Prostate gland (tissue), 2 donors: Measurements from ENCODE around the gene TBXA2R.
"Not testable (repeated sequence)": the region's sequence is repeated elsewhere in the genome, so short reads cannot be mapped to it uniquely, and the experiment has no call there.

Source experiments
- POLR2A ChIP-seq: fragments of 450-650 bp; IDR thresholded peaks from one replicate; pipeline ENCODE4 v1.6.1; 2016; ENCODE audit warnings: antibody characterized with exemption, mild to moderate bottlenecking
- TF ChIP-seq, protein P1 (sequence below), 4 experiments: fragments of 200-600 bp in 2 of 4; fragments of 450-650 bp in 2 of 4; sonication (generic) in 2 of 4; IDR thresholded peaks; 1 replicate in 3 of 4; 2 replicates in 1 of 4; pipeline ENCODE4 v1.5.1; 2016 to 2019; ENCODE audit warnings: antibody characterized with exemption in 4 of 4, mild to moderate bottlenecking in 2 of 4, moderate library complexity in 2 of 4

DNA sequence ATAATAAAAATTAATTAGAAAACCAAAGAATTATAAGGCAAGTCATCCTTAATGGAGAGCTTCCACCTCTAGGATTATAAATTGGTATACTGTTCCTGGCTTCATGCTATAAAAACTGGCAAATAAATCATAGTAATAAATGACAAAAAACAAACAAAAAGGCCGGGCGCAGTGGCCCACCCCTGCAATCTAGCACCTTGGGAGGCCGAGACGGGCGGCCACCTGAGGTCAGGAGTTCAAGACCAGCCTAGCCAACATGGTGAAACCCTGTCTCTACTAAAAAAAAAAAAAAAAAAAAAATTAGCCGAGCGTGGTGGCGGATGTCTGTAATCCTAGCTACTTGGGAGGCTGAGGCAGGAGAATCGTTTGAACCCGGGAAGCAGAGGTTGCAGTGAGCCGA is 36.6 kb downstream of the TBXA2R start:
- TF ChIP-seq, protein P1, sequence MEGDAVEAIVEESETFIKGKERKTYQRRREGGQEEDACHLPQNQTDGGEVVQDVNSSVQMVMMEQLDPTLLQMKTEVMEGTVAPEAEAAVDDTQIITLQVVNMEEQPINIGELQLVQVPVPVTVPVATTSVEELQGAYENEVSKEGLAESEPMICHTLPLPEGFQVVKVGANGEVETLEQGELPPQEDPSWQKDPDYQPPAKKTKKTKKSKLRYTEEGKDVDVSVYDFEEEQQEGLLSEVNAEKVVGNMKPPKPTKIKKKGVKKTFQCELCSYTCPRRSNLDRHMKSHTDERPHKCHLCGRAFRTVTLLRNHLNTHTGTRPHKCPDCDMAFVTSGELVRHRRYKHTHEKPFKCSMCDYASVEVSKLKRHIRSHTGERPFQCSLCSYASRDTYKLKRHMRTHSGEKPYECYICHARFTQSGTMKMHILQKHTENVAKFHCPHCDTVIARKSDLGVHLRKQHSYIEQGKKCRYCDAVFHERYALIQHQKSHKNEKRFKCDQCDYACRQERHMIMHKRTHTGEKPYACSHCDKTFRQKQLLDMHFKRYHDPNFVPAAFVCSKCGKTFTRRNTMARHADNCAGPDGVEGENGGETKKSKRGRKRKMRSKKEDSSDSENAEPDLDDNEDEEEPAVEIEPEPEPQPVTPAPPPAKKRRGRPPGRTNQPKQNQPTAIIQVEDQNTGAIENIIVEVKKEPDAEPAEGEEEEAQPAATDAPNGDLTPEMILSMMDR (IDR thresholded peaks at IDR 0.05): peak in 1 of 4 experiments; percentile 25
- not testable (repeated sequence) for TF ChIP-seq POLR2A
